Measurements from ENCODE around the gene ARFGEF3.

The ARFGEF3 gene

DNA sequence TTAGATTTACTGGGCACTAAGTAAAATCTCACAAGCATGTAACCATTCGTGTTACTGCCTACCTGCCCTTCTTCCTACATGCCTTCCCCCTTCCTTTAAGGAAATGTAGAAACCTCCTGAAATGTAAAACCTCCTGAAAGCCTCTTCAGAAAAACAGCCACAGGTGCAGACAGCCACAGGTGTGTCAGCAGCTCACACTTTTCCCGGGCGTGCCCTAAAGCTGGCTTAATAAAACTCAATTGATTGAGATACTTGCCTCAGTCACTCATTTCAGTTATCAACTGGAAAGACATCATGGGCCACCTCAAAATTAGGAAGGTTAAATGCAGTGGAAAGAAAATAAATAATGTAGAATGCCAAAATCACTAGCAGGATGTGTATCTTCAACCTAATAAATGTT, 79.6 kb downstream of the ARFGEF3 start:
- no peak for DNase-seq (ENCODE audit: low read depth in 1 of 2, low spot score in 1 of 2)

DNA sequence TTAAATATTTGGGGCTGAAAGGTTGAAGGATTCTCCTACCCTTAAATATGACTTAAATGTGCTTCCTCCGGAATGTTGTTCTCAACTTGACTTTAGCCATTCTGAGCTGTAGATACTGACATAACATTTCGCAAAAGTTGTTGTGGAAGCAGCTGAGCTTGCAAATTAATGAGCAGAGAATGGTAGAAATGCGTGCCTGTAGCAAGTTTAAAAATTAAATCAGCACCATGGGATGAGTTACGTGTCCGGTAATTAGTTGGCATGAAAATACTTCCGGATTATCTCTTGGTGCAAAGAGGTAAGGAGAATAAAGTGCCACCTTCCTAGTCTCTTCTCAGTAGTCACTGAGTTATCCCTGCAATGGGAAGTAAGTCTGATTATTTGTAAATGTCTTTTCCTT, 80.2 kb downstream of the ARFGEF3 start:
- DNase-seq (ENCODE audit: low read depth in 1 of 2, low spot score in 1 of 2), result no peak

DNA sequence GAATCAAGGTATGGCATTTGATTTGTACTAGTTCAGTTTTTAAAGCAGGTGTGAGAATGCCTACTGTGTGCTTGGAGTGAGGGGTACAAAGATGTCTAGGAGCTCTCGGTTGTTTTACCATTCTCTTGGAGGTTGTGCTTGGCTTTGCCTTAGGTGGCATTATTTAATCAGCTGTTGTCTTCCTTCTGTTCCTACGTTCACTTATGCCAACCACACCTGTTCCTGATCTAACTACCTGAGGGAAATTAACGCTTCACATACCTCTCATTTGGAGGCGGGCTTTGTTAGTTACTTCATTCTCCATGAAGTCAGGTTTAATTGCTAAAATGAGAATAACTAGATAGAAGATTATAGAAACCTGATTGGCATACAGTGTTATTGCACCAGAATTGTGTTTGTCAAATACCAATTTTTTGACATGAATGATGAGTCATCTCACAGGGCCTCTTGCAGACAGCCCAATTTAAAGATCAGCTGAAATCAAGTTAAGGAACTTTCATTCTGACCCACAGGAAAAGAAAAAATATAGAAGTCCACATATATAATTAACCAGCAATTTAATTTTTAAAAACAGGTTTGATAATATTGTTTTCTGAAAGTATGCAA, 81.4 kb downstream of the ARFGEF3 start:
- DNase-seq (ENCODE audit: low read depth in 1 of 2, low spot score in 1 of 2), result no peak

DNA sequence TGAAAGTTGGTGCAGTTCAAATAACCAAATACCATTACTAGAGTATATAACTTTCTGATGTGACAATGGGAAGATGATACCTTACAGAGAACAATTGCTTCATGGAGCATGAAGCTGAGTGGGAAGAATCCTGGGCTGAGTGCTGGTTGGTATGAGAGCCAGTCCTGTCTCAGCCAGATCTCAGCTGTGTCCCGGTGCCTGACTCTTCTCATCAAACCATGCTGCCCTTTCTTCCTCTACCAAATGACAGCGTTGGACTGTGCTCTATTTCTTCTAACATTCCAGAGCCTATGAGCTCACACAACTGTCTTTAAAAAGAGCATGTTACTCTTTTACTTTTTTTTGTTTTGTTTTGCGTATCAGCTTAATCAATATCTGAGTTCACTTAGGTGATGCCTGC, 84.0 kb downstream of the ARFGEF3 start:
- no peak for DNase-seq (ENCODE audit: low read depth in 1 of 2, low spot score in 1 of 2)

DNA sequence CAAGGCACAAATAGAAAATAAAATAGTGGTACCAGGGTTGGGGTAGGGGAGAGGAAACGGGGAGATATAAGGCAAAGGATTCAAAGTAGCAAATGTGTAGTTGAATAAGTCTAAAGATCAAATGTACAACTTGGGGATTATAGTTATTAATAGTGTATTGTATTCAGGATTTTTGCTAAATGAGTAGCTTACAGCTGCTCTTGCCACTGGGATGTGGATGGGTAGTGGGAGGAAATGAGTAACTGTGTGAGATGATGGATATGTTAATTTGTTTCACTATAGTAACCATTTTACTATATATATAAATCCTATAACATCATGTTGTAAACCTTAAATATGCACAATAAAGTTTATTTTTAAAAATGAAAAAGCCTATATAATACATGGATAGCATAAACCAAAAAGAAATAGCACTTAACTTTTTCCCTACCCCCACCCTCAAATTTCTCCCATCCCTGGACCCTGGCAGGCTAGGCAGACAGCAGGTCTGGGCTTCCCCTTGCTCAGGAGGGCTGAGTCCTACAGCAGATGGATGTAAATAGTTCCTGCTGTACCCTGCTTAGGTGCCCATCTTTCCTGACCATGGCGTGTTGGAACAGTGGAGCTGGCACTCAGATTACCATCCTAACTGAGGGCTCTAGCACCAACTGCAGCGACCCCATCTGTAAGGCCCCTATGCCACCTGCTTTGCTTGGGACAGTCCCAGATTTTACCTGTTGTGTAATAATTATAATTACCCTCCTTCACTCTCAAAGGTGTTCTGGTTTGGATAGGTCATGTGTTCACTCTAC, 85.1 kb downstream of the ARFGEF3 start:
- DNase-seq (ENCODE audit: low read depth in 1 of 2, low spot score in 1 of 2), result no peak

- DNase-seq (ENCODE audit: low read depth in 1 of 2, low spot score in 1 of 2), result no peak
Measured at GRCh38 chr6:138248011-138248410, 86.3 kb downstream of the ARFGEF3 start.

DNA sequence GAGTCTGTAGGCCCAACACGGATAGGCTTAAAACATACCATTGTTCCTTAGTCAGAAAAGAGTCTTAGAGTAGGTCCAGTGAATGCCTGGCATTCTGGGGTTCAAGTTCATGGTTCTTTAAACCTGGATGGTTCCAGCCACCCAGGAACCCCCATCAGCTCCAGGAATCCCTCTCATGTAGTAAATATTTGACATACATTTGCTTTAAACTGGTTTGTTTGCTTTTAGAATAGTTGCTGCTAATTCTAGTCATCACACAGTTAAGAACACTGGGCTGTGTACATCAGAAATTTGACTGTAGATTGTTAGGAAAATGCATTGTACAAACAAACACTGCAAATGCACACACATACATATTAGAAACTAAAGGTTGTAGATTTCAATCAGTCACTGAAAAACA, 87.1 kb downstream of the ARFGEF3 start:
- DNase-seq (ENCODE audit: low read depth in 1 of 2, low spot score in 1 of 2), result no peak

DNA sequence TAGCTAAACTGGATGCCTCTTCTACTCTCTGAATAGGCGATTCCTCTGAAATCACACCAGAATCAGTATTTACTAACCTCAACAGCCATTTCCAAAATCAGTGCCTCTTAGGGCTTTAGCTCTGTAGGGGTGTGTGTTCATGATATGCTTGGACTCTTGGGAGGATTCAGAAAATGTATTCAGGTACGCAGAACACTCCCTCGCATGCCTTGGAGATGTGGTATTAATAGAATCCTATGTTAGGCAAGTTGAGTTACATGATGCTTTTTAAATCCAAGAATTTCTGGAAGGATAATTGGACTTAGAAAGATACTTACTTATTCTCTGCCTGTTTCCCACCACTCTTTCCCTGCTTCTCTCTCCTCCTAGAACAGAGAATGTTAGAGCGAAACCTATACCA, 88.3 kb downstream of the ARFGEF3 start:
- no peak for DNase-seq (ENCODE audit: low read depth in 1 of 2, low spot score in 1 of 2)

- DNase-seq (ENCODE audit: low read depth in 1 of 2, low spot score in 1 of 2), result no peak
Measured at GRCh38 chr6:138250513-138251247, 88.9 kb downstream of the ARFGEF3 start.

GRCh38 chr6:138253731-138254130, 92.0 kb downstream of the ARFGEF3 start:
- DNase-seq (ENCODE audit: low read depth in 1 of 2, low spot score in 1 of 2), result no peak

- DNase-seq (ENCODE audit: low read depth in 1 of 2, low spot score in 1 of 2), result no peak
Measured at GRCh38 chr6:138255443-138255842, 93.7 kb downstream of the ARFGEF3 start.

DNA sequence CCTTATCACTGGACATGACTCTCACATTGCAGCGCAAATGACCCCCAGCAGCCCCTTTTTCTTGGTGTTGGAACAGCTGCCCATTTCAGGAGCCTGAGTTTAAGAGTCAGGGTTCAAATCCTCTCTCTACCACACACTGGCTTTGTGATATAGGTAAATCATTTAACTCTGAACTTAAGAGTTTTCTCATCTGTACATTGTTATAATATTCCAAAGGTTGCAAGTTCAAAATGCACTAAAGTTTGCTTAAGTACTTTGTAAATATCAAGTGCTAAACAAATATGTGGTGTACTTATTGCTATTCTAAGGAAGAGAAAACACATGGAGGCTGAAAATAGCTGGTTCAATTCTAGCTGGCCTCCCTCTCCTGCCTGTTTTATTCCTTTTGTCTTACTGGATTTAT, 95.9 kb downstream of the ARFGEF3 start:
- no peak for DNase-seq (ENCODE audit: low read depth in 1 of 2, low spot score in 1 of 2)

DNA sequence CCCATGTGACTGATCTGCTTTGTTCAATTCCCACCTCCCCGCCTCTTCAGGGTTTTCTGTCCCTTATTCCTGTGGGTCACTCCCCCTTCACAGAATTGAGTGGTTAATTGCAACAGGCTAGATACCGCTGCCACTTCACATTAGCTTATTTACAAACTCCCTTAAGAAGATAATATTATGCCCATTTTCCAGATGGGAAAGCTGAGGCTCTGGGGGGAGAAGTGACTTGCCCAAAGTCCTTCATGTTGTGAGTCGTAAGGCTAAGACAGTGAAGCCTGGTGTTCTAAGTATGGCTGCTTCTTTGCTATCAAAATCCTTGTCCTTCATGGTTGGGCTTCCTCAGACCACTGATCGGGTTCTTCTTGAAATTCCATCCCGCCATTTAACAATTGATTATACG, 96.5 kb downstream of the ARFGEF3 start:
- DNase-seq (ENCODE audit: low read depth in 1 of 2, low spot score in 1 of 2), result no peak

GRCh38 chr6:138258991-138259390, 97.3 kb downstream of the ARFGEF3 start:
- no peak for DNase-seq (ENCODE audit: low read depth in 1 of 2, low spot score in 1 of 2)

DNA sequence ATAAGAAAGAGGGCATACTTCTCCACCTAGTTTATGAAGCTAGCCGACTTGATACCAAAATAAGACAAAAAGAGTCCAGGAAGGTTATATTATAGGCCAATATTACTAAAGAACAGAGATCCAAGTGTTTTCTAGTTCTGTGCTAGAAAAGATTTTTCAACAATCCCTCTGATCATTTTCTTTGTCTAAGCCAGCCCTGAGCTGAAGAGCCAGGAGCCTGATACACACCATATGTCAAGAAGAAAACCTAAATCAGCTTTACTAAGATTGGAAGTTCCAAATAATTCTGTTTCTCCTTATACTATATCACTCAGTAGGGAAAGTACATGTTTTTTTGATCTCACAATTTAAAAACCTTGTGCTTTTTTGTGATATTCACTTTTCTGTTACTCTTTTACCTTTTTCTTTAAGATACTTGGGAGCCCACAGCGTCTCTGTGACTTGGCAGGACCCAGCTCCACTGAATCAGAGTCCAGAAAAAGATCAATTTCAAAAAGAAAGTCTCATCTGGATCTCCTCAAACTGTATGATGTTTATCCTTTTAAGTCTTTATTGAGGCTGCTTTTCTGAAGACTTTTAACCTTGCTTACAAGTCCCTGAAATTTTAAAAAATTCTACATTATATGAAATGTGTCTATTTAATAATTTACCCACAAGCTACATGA, 99.5 kb downstream of the ARFGEF3 start:
- DNase-seq (ENCODE audit: low read depth in 1 of 2, low spot score in 1 of 2), result no peak

DNA sequence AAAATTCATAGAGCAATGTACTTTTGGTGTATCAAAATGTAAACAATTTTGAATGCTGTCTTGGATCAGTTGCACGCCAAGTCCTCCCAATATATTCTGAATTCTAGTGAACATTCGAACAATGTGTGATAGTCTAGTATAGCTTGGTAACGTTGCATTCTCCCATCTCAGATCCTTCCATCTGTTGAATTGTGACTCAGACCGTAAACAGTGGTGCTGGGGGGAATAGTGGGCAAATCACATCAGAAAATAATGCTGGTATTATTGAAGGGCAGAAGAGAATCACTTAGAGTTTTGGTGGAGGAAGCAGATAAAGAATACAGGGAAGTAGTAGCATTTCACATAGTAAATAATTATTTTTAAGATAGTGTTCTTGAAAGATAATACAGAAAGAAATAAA, 102.2 kb downstream of the ARFGEF3 start:
- DNase-seq (ENCODE audit: low read depth in 1 of 2, low spot score in 1 of 2), result no peak

GRCh38 chr6:138264372-138264880, 102.7 kb downstream of the ARFGEF3 start:
- no peak for DNase-seq (ENCODE audit: low read depth in 1 of 2, low spot score in 1 of 2)

DNA sequence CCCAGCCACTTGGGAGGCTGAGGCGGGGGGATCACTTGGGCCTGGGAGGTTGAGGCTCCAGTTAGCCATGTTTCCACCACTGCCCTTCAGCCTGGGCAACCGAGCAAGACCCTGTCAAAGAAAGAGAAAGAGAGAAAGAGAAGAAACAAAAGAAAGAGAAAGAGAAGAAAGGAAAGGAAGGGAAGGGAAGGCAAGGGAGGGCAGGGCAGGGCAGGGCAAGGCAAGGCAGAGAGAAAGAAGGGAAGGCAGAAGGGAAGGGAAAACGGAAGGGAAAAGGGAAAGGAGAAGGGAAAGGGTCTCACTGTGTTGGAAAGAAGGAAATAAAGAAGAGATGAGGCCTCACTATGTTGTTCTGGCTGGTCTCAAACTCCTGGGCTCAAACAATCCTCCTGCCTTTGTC, 104.4 kb downstream of the ARFGEF3 start:
- DNase-seq (ENCODE audit: low read depth in 1 of 2, low spot score in 1 of 2), result no peak

GRCh38 chr6:138267971-138268895, 106.5 kb downstream of the ARFGEF3 start:
- DNase-seq (ENCODE audit: low read depth in 1 of 2, low spot score in 1 of 2), result no peak

DNA sequence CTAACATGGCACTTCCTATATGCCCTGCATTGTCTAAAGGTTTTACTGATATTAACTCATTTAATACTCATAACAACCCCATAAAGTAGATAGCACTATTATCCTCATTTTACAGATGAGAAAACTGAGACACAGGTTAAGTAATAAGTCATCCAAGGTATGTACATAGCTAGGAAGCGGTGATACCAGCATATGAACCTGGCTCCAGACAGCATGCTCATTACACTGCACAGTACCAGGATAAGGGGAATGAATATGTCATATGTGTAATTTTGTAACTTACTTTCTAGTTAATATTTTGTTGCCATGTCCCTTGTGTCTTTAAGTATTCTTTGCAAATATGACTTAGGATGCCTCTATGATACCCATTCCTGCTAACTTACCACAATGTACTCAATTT, 109.7 kb downstream of the ARFGEF3 start:
- DNase-seq (ENCODE audit: low read depth in 1 of 2, low spot score in 1 of 2), result no peak

Data from activated CD4-positive, alpha-beta T cell treated with anti-CD3 and anti-CD28 coated beads, Interleukin-2, amount 50 U/mL, for 24 hours (primary cell).